Measurements from ENCODE around the gene GRN.

Gene GRN

DNA sequence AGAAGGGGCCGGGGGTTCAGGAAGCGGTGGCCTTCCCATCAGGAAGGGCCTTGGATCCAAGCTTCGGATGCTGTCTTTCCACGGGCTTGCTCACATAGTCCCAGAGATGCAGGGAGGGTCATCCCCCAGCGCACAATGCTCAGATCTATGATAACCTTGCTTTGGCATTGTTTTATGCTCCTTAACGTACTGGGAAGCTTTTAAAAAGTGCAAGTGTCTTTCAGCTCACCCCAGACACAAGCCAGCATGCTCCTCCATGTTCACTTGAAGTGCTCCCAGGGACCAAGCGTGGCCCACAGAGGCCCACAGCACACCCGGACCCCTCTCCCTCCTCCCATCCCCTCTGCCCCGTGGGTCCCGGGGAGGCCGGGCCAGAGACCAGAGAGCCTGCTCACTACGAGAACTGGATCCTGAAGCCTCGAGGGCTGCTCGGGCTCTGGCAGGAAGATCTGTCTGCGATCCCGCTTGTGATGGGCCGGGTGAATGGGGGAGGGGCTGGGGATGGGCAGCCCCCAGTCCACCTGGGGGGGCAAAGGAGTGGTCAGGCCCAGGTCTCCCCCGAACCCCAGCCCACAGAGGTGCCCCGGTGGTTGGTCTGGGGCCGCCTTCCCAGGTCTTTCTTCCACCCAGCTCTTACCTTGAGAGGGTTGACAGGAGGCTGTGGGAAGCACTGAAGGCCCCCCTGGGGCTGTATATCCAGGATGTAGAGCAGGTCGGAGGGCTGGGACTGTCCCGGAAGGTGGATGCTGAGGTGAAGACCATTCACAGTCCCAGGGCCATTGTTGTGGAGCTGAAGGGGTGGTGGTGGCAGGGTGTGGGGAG, 30.3 kb downstream of the GRN start:
- Histone ChIP-seq H3K36me3 (replicated peaks) (no peaks in the 10 kb centered on the region), H3K27me3 (replicated peaks) (peaks cover 4% of the 10 kb centered on the region), H3K27ac (no peak overlapping the region), H3K4me3 (ENCODE audit: low read depth, low read length) (no peak overlapping the region)
- TF ChIP-seq, protein P1, sequence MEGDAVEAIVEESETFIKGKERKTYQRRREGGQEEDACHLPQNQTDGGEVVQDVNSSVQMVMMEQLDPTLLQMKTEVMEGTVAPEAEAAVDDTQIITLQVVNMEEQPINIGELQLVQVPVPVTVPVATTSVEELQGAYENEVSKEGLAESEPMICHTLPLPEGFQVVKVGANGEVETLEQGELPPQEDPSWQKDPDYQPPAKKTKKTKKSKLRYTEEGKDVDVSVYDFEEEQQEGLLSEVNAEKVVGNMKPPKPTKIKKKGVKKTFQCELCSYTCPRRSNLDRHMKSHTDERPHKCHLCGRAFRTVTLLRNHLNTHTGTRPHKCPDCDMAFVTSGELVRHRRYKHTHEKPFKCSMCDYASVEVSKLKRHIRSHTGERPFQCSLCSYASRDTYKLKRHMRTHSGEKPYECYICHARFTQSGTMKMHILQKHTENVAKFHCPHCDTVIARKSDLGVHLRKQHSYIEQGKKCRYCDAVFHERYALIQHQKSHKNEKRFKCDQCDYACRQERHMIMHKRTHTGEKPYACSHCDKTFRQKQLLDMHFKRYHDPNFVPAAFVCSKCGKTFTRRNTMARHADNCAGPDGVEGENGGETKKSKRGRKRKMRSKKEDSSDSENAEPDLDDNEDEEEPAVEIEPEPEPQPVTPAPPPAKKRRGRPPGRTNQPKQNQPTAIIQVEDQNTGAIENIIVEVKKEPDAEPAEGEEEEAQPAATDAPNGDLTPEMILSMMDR (IDR thresholded peaks at IDR 0.05; ENCODE audit: low read depth, low read length, missing control alignments) = no peak
- in situ Hi-C loops (cut with HindIII; ENCODE audit: low pct_ligation_motif_present, low sequenced_read_pairs) = no loop called here
- no peak for DNase-seq

DNA sequence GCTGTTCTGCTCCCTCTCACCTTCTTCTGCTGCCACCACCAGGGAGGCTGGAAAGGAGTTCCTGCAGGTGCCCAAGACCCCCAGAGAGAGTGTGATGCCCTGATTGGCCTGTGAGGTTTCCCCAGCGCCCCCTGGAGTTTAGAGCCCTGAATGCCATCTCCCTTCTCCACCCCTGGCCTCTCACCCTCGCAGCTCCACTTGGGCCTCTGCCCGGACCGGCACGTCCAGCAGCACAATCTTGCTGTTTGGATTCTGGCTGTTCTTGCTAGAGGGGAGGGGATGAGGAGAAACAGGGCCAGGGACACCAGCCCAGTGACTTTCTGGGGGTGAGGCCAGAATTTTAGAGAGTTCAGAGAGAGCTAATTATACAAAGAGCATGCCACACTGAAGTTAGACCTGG, 31.0 kb downstream of the GRN start:
- Histone ChIP-seq H3K27me3 (replicated peaks) (peaks cover under 1% of the 10 kb centered on the region), H3K4me3 (ENCODE audit: low read depth, low read length) (no peak overlapping the region), H3K36me3 (replicated peaks) (no peaks in the 10 kb centered on the region), H3K27ac (no peak overlapping the region)
- TF ChIP-seq, protein P1 (IDR thresholded peaks at IDR 0.05; ENCODE audit: low read depth, low read length, missing control alignments) = peak; percentile 75
- DNase-seq = peak; percentile 18
- in situ Hi-C loops (cut with HindIII; ENCODE audit: low pct_ligation_motif_present, low sequenced_read_pairs) = no loop called here

DNA sequence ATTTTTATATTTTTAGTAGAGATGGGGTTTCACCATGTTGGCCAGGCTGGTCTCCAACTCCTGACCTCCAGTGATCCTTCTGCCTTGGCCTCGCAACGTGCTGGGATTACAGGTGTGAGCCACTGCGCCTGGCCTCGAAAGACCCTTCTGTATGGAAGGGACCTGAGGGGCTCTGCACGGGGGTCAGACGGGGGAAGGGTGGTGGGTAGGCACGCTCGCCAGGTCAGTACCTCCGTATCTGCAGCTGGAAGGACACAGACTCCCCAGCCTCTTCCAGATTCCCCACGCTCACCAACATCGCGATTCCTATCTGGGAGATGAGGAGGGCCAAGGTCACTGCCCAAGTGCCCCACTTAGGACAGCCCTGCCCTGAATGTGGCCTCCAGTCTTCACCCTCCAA, 31.7 kb downstream of the GRN start:
- Histone ChIP-seq H3K36me3 (replicated peaks) (no peaks in the 10 kb centered on the region), H3K4me3 (ENCODE audit: low read depth, low read length) (no peak overlapping the region), H3K27ac (no peak overlapping the region), H3K27me3 (replicated peaks) (no peaks in the 10 kb centered on the region)
- no peak for DNase-seq
- TF ChIP-seq, protein P1 (IDR thresholded peaks at IDR 0.05; ENCODE audit: low read depth, low read length, missing control alignments) = no peak
- in situ Hi-C loops (cut with HindIII; ENCODE audit: low pct_ligation_motif_present, low sequenced_read_pairs) = no loop called here

- DNase-seq = no peak
- no peaks in the 10 kb centered on the region for H3K36me3 ChIP-seq (replicated peaks)
- H3K27me3 ChIP-seq (replicated peaks) = no peaks in the 10 kb centered on the region
- H3K4me3 ChIP-seq (ENCODE audit: low read depth, low read length) = no peak overlapping the region
- TF ChIP-seq, protein P1 (IDR thresholded peaks at IDR 0.05; ENCODE audit: low read depth, low read length, missing control alignments) = no peak
- H3K27ac ChIP-seq = no peak overlapping the region
- in situ Hi-C loops (cut with HindIII; ENCODE audit: low pct_ligation_motif_present, low sequenced_read_pairs) = no loop called here
These were observed 33.1 kb downstream of the GRN start for GRCh38 chr17:44378171-44378705.

GRCh38 chr17:44379887-44380286, 34.8 kb downstream of the GRN start:
- DNase-seq = no peak
- H3K27ac ChIP-seq = no peak overlapping the region
- H3K27me3 ChIP-seq (replicated peaks) = peaks cover 4% of the 10 kb centered on the region
- in situ Hi-C loops (cut with HindIII; ENCODE audit: low pct_ligation_motif_present, low sequenced_read_pairs) = no loop called here
- TF ChIP-seq, protein P1 (IDR thresholded peaks at IDR 0.05; ENCODE audit: low read depth, low read length, missing control alignments) = no peak
- no peak overlapping the region for H3K4me3 ChIP-seq (ENCODE audit: low read depth, low read length)
- no peaks in the 10 kb centered on the region for H3K36me3 ChIP-seq (replicated peaks)
